Measurements from ENCODE around the gene SDHAF2.

DNA sequence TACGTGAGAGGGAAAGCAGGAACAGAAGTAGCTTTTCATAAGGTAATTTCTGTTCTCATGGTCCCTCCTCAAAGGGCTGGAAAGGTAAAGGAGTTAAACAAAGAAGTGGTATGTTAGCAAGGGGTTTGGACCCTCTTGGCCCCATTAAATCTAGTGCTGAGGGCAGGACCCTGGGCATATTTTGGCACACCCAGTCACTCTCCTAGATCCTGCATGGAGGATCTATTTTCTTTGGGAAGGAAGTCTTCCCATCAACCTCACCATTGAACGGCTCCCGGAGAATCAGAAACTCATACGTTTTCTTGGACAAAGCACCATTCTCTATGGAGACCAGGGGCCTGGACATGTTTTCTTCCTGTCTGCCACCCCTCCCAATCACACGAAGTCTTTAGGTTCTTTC lies 25.8 kb upstream of the SDHAF2 start:
- TF ChIP-seq, protein P1, sequence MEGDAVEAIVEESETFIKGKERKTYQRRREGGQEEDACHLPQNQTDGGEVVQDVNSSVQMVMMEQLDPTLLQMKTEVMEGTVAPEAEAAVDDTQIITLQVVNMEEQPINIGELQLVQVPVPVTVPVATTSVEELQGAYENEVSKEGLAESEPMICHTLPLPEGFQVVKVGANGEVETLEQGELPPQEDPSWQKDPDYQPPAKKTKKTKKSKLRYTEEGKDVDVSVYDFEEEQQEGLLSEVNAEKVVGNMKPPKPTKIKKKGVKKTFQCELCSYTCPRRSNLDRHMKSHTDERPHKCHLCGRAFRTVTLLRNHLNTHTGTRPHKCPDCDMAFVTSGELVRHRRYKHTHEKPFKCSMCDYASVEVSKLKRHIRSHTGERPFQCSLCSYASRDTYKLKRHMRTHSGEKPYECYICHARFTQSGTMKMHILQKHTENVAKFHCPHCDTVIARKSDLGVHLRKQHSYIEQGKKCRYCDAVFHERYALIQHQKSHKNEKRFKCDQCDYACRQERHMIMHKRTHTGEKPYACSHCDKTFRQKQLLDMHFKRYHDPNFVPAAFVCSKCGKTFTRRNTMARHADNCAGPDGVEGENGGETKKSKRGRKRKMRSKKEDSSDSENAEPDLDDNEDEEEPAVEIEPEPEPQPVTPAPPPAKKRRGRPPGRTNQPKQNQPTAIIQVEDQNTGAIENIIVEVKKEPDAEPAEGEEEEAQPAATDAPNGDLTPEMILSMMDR (conservative IDR thresholded peaks at IDR 0.05; ENCODE audit: low read depth, low read length), result no peak
- TF ChIP-seq EZH2phosphoT487 (IDR thresholded peaks at IDR 0.05; ENCODE audit: borderline replicate concordance, low read length) (no peak), EZH2 (IDR thresholded peaks at IDR 0.05; ENCODE audit: low read length, unreplicated experiment) (no peak)

Measured in PC-3 (cell line).